ENCODE results near the gene CXCL1. TPM values are rescaled to one million over a fixed set of nuclear protein-coding genes. Genes with fewer than 3 reads are reported as not detected.

The CXCL1 gene
- total RNA-seq, 4 donors from 2014 or later, result 1.8 to 9.1 (median 3.4) TPM; not detected in 1

DNA sequence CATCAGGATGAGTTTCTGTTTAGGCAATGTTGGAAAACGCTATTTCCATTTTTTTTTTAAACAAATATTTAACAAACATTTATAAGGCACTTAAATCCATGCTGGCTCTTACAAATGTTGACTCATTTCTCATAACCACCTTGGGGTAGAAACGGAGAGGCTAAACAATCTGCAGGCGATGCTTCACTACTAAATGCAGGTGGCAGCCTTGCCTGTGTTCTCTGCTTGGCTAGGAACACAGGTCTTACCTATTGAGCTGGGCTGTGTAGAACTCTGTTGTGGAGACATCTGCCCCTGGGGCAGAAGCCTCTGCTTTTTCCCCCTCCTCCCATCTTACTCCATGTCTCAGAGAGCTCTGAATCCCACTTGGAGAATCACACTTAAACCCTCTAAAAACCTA, 1.4 kb upstream of the CXCL1 start:
- Histone ChIP-seq H3K36me3 (no peaks in the 10 kb centered on the region), H3K9me3 (no peaks in the 10 kb centered on the region), H3K4me1 (peaks cover 3 to 17% (median 14%) of the 10 kb centered on the region in 4 donors), H3K4me3 (no peak overlapping the region), H3K27ac (replicated peaks in 1 of 4) (no peak overlapping the region), H3K27me3 (peaks cover 0 to 28% (median 5%) of the 10 kb centered on the region in 4 donors)
- 91% methylated on average over 3 of the region's 3 CpGs for WGBS
- intact Hi-C loops (cut with DNase I), result no loop called here
- DNase-seq (ENCODE audit: extremely low spot score), result no peak
- TF ChIP-seq, protein P1, sequence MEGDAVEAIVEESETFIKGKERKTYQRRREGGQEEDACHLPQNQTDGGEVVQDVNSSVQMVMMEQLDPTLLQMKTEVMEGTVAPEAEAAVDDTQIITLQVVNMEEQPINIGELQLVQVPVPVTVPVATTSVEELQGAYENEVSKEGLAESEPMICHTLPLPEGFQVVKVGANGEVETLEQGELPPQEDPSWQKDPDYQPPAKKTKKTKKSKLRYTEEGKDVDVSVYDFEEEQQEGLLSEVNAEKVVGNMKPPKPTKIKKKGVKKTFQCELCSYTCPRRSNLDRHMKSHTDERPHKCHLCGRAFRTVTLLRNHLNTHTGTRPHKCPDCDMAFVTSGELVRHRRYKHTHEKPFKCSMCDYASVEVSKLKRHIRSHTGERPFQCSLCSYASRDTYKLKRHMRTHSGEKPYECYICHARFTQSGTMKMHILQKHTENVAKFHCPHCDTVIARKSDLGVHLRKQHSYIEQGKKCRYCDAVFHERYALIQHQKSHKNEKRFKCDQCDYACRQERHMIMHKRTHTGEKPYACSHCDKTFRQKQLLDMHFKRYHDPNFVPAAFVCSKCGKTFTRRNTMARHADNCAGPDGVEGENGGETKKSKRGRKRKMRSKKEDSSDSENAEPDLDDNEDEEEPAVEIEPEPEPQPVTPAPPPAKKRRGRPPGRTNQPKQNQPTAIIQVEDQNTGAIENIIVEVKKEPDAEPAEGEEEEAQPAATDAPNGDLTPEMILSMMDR (IDR thresholded peaks at IDR 0.05), result no peak
- TF ChIP-seq POLR2AphosphoS5 (IDR thresholded peaks at IDR 0.05) (no peak), EP300 (IDR thresholded peaks at IDR 0.05) (no peak), POLR2A (IDR thresholded peaks at IDR 0.05; ENCODE audit: low read depth) (no peak)

DNA sequence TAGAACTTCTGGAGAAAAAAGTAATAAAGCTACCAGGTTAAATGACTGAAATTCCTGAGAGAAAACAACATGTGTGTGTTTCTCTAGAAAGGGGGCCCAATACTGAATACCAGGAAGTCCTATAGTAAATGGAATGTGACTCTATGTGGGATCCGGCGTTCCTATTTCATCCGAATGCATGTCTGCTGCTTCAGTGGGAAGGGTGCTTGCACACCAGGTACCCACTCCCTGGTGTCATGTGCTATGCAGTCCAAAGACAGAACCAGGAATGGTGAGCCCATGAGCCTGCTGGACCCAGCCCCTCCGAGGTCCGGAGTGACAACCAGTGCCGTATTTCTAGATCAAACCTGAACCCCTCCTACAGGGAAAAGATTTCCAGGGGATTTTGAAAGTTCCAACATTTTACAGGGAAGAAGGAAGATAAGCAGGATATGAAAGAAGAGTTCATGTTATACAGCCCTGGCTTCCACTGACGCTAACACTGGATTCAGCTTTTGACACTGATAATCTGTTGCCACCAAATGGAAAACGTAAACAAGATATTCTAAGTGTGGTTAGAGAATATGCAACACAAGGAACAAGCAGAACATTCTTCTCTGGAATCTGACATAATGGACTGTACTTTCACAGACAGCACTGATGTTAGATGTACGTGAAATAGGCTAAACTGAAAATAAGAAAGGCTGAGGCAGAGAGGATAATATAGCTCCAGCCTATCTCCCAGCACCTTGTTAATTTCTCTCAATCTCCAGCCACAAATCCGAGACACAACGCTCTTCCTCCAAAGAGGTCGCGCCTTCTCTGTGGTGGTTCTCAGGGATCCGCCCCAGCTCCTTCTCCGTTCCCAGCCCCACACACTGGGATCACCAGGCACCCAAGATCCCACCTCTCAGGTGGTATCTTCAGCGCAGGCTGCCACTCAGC, 725 bp upstream of the CXCL1 start:
- H3K4me3 ChIP-seq, result peak overlapping the region; percentile 51 to 67 (median 58)
- peaks cover 0 to 28% (median 5%) of the 10 kb centered on the region in 4 donors for H3K27me3 ChIP-seq
- intact Hi-C loops (cut with DNase I), result no loop called here
- 37% methylated on average over 16 of the region's 16 CpGs for WGBS
- no peaks in the 10 kb centered on the region for H3K36me3 ChIP-seq
- no peaks in the 10 kb centered on the region for H3K9me3 ChIP-seq
- peak overlapping the region in 2 of 4 donors; percentile 45 to 49 for H3K27ac ChIP-seq (replicated peaks in 1 of 4)
- TF ChIP-seq POLR2AphosphoS5 (IDR thresholded peaks at IDR 0.05) (no peak), EP300 (IDR thresholded peaks at IDR 0.05) (no peak), POLR2A (IDR thresholded peaks at IDR 0.05; ENCODE audit: low read depth) (no peak)
- TF ChIP-seq, protein P1 (IDR thresholded peaks at IDR 0.05), result no peak
- peaks cover 3 to 17% (median 14%) of the 10 kb centered on the region in 4 donors for H3K4me1 ChIP-seq
- DNase-seq (ENCODE audit: extremely low spot score), result no peak

DNA sequence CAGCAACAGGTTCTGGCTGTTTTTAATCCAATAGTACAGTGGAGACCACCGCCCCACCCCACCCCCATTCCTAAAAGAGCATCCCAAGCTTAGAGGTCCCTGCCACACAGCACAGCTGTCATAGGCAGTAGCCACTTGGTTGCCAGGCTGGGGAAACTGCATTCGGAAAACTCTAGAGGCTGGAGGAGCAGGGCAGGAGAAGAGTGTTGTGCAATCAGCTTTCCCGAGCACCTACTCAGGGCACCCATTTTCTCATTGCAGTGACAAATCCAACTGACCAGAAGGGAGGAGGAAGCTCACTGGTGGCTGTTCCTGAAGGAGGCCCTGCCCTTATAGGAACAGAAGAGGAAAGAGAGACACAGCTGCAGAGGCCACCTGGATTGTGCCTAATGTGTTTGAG, 1.1 kb downstream of the CXCL1 start:
- Histone ChIP-seq H3K9me3 (no peaks in the 10 kb centered on the region), H3K4me3 (peak overlapping the region; percentile 51 to 67 (median 58)), H3K36me3 (no peaks in the 10 kb centered on the region), H3K27me3 (peaks cover 0 to 28% (median 5%) of the 10 kb centered on the region in 4 donors), H3K27ac (replicated peaks in 1 of 4) (no peak overlapping the region), H3K4me1 (peaks cover 3 to 17% (median 14%) of the 10 kb centered on the region in 4 donors)
- no peak for DNase-seq (ENCODE audit: extremely low spot score)
- TF ChIP-seq POLR2A (IDR thresholded peaks at IDR 0.05; ENCODE audit: low read depth), result no peak
- no peak for TF ChIP-seq POLR2AphosphoS5 (IDR thresholded peaks at IDR 0.05)
- TF ChIP-seq EP300 (IDR thresholded peaks at IDR 0.05), result no peak
- TF ChIP-seq, protein P1 (IDR thresholded peaks at IDR 0.05), result no peak
- 79% methylated on average over 3 of the region's 3 CpGs for WGBS
- intact Hi-C loops (cut with DNase I), result no loop called here

DNA sequence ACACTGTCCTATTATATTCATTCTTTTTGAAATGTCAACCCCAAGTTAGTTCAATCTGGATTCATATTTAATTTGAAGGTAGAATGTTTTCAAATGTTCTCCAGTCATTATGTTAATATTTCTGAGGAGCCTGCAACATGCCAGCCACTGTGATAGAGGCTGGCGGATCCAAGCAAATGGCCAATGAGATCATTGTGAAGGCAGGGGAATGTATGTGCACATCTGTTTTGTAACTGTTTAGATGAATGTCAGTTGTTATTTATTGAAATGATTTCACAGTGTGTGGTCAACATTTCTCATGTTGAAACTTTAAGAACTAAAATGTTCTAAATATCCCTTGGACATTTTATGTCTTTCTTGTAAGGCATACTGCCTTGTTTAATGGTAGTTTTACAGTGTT, 1.6 kb downstream of the CXCL1 start:
- DNase-seq (ENCODE audit: extremely low spot score), result no peak
- no peak overlapping the region for H3K4me3 ChIP-seq
- H3K4me1 ChIP-seq, result peaks cover 3 to 17% (median 14%) of the 10 kb centered on the region in 4 donors
- no peaks in the 10 kb centered on the region for H3K9me3 ChIP-seq
- H3K27ac ChIP-seq (replicated peaks in 1 of 4), result no peak overlapping the region
- H3K27me3 ChIP-seq, result peaks cover 0 to 28% (median 5%) of the 10 kb centered on the region in 4 donors
- WGBS, result 88% methylated on average over 1 of the region's 1 CpG
- TF ChIP-seq, protein P1 (IDR thresholded peaks at IDR 0.05), result no peak
- TF ChIP-seq EP300 (IDR thresholded peaks at IDR 0.05) (no peak), POLR2AphosphoS5 (IDR thresholded peaks at IDR 0.05) (no peak), POLR2A (IDR thresholded peaks at IDR 0.05; ENCODE audit: low read depth) (no peak)
- intact Hi-C loops (cut with DNase I), result no loop called here
- H3K36me3 ChIP-seq, result no peaks in the 10 kb centered on the region

Measured in esophagus muscularis mucosa (tissue), 4 donors.